Measurements from ENCODE around the gene HELZ. TPM values are rescaled to one million over a fixed set of nuclear protein-coding genes. Genes with fewer than 3 reads are reported as not detected.

Gene HELZ
- polyA plus RNA-seq, 1 experiment: 8.4 TPM

GRCh38 chr17:67111327-67111726 lies 133.7 kb downstream of the HELZ start:
- Histone ChIP-seq H3K36me3 (ENCODE audit: control insufficient read depth, insufficient read depth, low read length) (peaks cover 14% of the 10 kb centered on the region), H3K27me3 (ENCODE audit: control insufficient read depth, insufficient read depth, low read length) (no peaks in the 10 kb centered on the region), H3K4me3 (ENCODE audit: low read depth, low read length) (no peak overlapping the region)
- ChIA-PET CTCF (interaction anchor here (0.7 kb wide), 2 partner anchors 12 to 20 kb away, joined by 3 to 4 read pairs; no protein-coding TSS in a partner anchor), POLR2A (no interaction called here)
- TF ChIP-seq CTCF (IDR thresholded peaks at IDR 0.05; ENCODE audit: insufficient read depth, low read depth, low read length): no peak
- no peak for DNase-seq (ENCODE audit: low read depth)

- CTCF ChIA-PET: no interaction called here
- Histone ChIP-seq H3K36me3 (ENCODE audit: control insufficient read depth, insufficient read depth, low read length) (peaks cover 14% of the 10 kb centered on the region), H3K27me3 (ENCODE audit: control insufficient read depth, insufficient read depth, low read length) (no peaks in the 10 kb centered on the region), H3K4me3 (ENCODE audit: low read depth, low read length) (no peak overlapping the region)
- POLR2A ChIA-PET: no interaction called here
- DNase-seq (ENCODE audit: low read depth): no peak
- TF ChIP-seq CTCF (IDR thresholded peaks at IDR 0.05; ENCODE audit: insufficient read depth, low read depth, low read length): no peak
Measured at GRCh38 chr17:67110619-67111018, 134.4 kb downstream of the HELZ start.

- H3K4me3 ChIP-seq (ENCODE audit: low read depth, low read length): no peak overlapping the region
- ChIA-PET CTCF (no interaction called here), POLR2A (no interaction called here)
- TF ChIP-seq CTCF (IDR thresholded peaks at IDR 0.05; ENCODE audit: insufficient read depth, low read depth, low read length): no peak
- DNase-seq (ENCODE audit: low read depth): no peak
- peaks cover 14% of the 10 kb centered on the region for H3K36me3 ChIP-seq (ENCODE audit: control insufficient read depth, insufficient read depth, low read length)
- no peaks in the 10 kb centered on the region for H3K27me3 ChIP-seq (ENCODE audit: control insufficient read depth, insufficient read depth, low read length)
Measured at GRCh38 chr17:67109111-67109510, 135.9 kb downstream of the HELZ start.

GRCh38 chr17:67107811-67108775 lies 136.9 kb downstream of the HELZ start:
- CTCF ChIA-PET: no interaction called here
- H3K36me3 ChIP-seq (ENCODE audit: control insufficient read depth, insufficient read depth, low read length): peaks cover 14% of the 10 kb centered on the region
- no peaks in the 10 kb centered on the region for H3K27me3 ChIP-seq (ENCODE audit: control insufficient read depth, insufficient read depth, low read length)
- DNase-seq (ENCODE audit: low read depth): peak; percentile 27
- POLR2A ChIA-PET: no interaction called here
- TF ChIP-seq CTCF (IDR thresholded peaks at IDR 0.05; ENCODE audit: insufficient read depth, low read depth, low read length): no peak
- H3K4me3 ChIP-seq (ENCODE audit: low read depth, low read length): no peak overlapping the region

- ChIA-PET CTCF (no interaction called here), POLR2A (no interaction called here)
- H3K36me3 ChIP-seq (ENCODE audit: control insufficient read depth, insufficient read depth, low read length): peaks cover 14% of the 10 kb centered on the region
- H3K4me3 ChIP-seq (ENCODE audit: low read depth, low read length): no peak overlapping the region
- H3K27me3 ChIP-seq (ENCODE audit: control insufficient read depth, insufficient read depth, low read length): no peaks in the 10 kb centered on the region
- no peak for DNase-seq (ENCODE audit: low read depth)
- no peak for TF ChIP-seq CTCF (IDR thresholded peaks at IDR 0.05; ENCODE audit: insufficient read depth, low read depth, low read length)
Measured at GRCh38 chr17:67107171-67107570, 137.8 kb downstream of the HELZ start.
